Heart right ventricle (tissue), 16 donors: ENCODE measurements around the gene FBXO21. TPM values are rescaled to one million over a fixed set of nuclear protein-coding genes. Genes with fewer than 3 reads are reported as not detected.

Experiments
- ATAC-seq, 8 donors: fragments of 200-7000 bp; cut with Tn5 transposase; one replicate each; pipeline ENCODE4 v1.9.1; 2020; ENCODE audit warnings: mild to moderate bottlenecking in 8 of 8, moderate library complexity in 8 of 8, moderate number of reproducible peaks in 1 of 8
- DNase-seq, 2 donors: peaks; one replicate each; pipeline ENCODE4 v3.0.0-alpha.2; 2020
- H3K27ac ChIP-seq, 10 donors: fragments of 200-600 bp; sonication (generic) in 2 of 10; one replicate each; pipeline versions ENCODE4 v1.5.0 to v1.8.0; 2020 to 2022; ENCODE audit warnings: mild to moderate bottlenecking in 3 of 10
- H3K27me3 ChIP-seq, 7 donors: fragments of 200-600 bp; one replicate each; pipeline ENCODE4 v1.8.0; 2021 to 2022; ENCODE audit warnings: mild to moderate bottlenecking in 2 of 7
- H3K36me3 ChIP-seq, 9 donors: fragments of 200-600 bp; sonication (generic) in 1 of 9; one replicate each; pipeline versions ENCODE4 v1.5.0 to v1.8.0; 2020 to 2022; ENCODE audit warnings: mild to moderate bottlenecking in 2 of 9
- H3K4me1 ChIP-seq, 9 donors: fragments of 200-600 bp; sonication (generic) in 1 of 9; one replicate each; pipeline versions ENCODE4 v1.5.0 to v1.8.0; 2020 to 2022; ENCODE audit warnings: mild to moderate bottlenecking in 4 of 9
- H3K4me3 ChIP-seq, 10 donors: fragments of 200-600 bp; sonication (generic) in 2 of 10; one replicate each; pipeline versions ENCODE4 v1.5.0 to v1.8.0; 2020 to 2022; ENCODE audit warnings: mild to moderate bottlenecking in 7 of 10, moderate library complexity in 2 of 10
- H3K9me3 ChIP-seq, 11 donors: fragments of 200-600 bp in 10 of 11; sonication (generic) in 2 of 11; one replicate each; pipeline versions ENCODE4 v1.5.0 to v1.8.0; 2013 to 2022; ENCODE audit warnings: mild to moderate bottlenecking in 2 of 11, control low read depth in 1 of 11, moderate library complexity in 1 of 11
- WGBS, 2 donors: extraction: QIAGEN DNeasy Blood & Tissue Kit; methylation state at CpG; one replicate each; pipeline ENCODE4 v1.1.7; 2013; ENCODE audit warnings: inconsistent platforms in 1 of 2; 5-methylcytosine and 5-hydroxymethylcytosine counted together
- intact Hi-C, 10 donors: fragments of 100-400 bp; cut with DNase I; formaldehyde crosslinking; loops; one replicate each; pipeline versions ENCODE4 v1.11.1 to v1.14.2; 2022
- polyA plus RNA-seq, 2 donors: library from polyadenylated mRNA; stranded (reverse); fragments of 200-250 nt; gene quantifications; one replicate each; pipeline ENCODE4 v1.2.3, GENCODE V29; 2013
- total RNA-seq, 10 donors: library from RNA; stranded (reverse); fragmentation: NEBNext Ultra II Directional in 3 of 10; extraction: Animal tissue kit (Norgen Biotek cat#: 25700) in 3 of 10; gene quantifications; one replicate each; pipeline versions ENCODE4 v1.2.1 to v1.2.4, GENCODE V29; 2021 to 2023
- TF ChIP-seq, protein P1 (sequence below), 9 donors: fragments of 200-600 bp; sonication (generic) in 2 of 9; IDR thresholded peaks; one replicate each; pipeline versions ENCODE4 v1.5.0 to v1.8.0; 2021 to 2022; ENCODE audit warnings: antibody characterized with exemption in 9 of 9, mild to moderate bottlenecking in 5 of 9, moderate library complexity in 1 of 9
- donor health status: Arrhythmogenic right ventricular cardiomyopathy.
- donor health status: ischemic (EF 13 %, LVEDD 7.1; RV severe dilation, severe dysfunction).
- donor health status: healthy with polysubstance abuse.
- donor health status: DM: no; HTN: yes; CAD: no.
- donor health status: DM: no; HTN: no; CAD: no.
- donor health status: ischemic (EF 25% LVEDD 6.9; RV normal size, moderate dysfunction).
- donor health status: ischemic (EF 25% LVEDD 5.7; RV mildly dilated, moderate dysfunction).
- donor health status: healthy.
- donor health status: DM: yes; HTN: yes; CAD: no.
- donor health status: Ischemic cardiomyopathy.
- donor health status: ischemic (EF 35%, LVEDD 5.7; RV mildly dilated, moderate dysfunction).
- donor health status: nonischemic (EF 11% LVEDD 7.7; RV severe dilation, severe dysfunction).
- donor health status: DM: yes; HTN: yes; CAD: no.
- donor health status: PGD.
- donor health status: ischemic (EF 29% LVEDD 5.4; RV normal size, mild dysfunction).
- donor health status: nonischemic (EF 23%, LVEDD 6.1; RV moderate dilation, normal function).

FBXO21 gene
- total and polyA plus RNA-seq, 12 donors, result 10.2 to 75.1 (median 47.6) TPM

DNA sequence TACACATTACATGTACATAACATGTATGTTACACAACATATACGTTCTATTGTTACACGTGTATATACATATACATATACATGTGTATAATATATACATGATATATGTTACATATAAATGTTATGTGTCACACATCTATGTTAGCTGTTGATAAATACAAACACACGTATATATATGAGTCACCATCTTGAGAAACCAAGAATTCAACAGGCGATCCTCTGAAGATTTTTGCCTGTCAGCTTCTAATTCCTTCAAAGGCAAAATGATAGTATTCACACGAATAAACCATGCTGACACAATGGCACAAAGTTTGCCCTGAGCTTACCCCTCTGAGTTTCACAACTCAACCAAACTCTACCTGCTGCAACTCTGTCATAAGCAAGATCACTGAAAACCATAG, 60.9 kb downstream of the FBXO21 start:
- no peak for DNase-seq
- Histone ChIP-seq H3K9me3 (peaks cover 0 to 16% (median 0%) of the 10 kb centered on the region in 11 donors), H3K36me3 (no peaks in the 10 kb centered on the region), H3K4me3 (no peak overlapping the region), H3K4me1 (peaks cover 0 to 15% (median 0%) of the 10 kb centered on the region in 9 donors), H3K27ac (no peak overlapping the region), H3K27me3 (no peaks in the 10 kb centered on the region)
- intact Hi-C loops, result loop anchor here in 1 of 10 donors (10.0 kb wide), 1 partner anchor 425 kb away; no protein-coding TSS in a partner anchor
- no peak for ATAC-seq
- WGBS, 2 donors, result 92 to 93% methylated on average over 5 of the region's 5 CpGs
- TF ChIP-seq, protein P1, sequence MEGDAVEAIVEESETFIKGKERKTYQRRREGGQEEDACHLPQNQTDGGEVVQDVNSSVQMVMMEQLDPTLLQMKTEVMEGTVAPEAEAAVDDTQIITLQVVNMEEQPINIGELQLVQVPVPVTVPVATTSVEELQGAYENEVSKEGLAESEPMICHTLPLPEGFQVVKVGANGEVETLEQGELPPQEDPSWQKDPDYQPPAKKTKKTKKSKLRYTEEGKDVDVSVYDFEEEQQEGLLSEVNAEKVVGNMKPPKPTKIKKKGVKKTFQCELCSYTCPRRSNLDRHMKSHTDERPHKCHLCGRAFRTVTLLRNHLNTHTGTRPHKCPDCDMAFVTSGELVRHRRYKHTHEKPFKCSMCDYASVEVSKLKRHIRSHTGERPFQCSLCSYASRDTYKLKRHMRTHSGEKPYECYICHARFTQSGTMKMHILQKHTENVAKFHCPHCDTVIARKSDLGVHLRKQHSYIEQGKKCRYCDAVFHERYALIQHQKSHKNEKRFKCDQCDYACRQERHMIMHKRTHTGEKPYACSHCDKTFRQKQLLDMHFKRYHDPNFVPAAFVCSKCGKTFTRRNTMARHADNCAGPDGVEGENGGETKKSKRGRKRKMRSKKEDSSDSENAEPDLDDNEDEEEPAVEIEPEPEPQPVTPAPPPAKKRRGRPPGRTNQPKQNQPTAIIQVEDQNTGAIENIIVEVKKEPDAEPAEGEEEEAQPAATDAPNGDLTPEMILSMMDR (IDR thresholded peaks at IDR 0.05), result no peak

DNA sequence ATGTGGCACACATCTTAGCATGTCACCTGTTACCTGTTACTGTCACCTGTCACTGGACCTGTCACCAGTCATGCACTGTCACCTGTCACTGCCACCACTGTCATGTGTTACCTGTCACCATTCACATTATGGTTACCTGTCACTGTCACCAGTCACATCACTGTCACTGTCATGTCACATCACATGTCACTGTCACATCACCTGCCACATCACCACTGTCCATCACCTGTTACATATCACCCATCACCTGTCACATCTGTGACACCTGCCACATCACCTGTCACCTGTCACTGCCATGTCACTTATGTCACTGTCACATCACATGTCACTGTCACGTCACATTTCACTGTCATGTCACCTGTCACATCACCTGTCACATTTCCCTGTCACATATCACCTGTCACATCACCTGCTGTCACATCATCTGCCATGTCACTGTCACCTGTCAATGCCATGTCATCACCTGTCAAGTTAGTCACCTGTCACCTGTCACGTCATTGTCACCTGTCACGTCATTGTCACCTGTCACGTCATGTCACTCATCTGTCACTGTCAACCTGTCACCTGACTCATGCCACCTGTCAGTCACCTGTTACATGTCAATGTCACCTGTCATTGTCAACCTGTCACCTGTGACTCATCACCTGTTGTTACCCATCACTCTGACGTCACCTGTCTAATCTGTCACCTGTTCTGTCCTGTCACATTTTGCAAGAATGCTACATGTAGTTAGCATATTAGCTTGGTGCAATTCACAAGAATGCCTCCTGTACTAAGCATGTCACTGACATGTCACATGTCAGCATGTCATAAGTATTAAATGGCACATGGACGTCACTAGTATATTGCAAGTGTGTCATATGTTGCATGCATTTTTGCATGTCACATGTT, 62.1 kb downstream of the FBXO21 start:
- TF ChIP-seq, protein P1 (IDR thresholded peaks at IDR 0.05), result no peak
- 92 to 96% methylated on average over 6 of the region's 6 CpGs for WGBS, 2 donors
- ATAC-seq, result no peak
- intact Hi-C loops, result loop anchor here in 1 of 10 donors (10.0 kb wide), 1 partner anchor 423 kb away; no protein-coding TSS in a partner anchor
- no peak overlapping the region for H3K27ac ChIP-seq
- peaks cover 0 to 16% (median 0%) of the 10 kb centered on the region in 11 donors for H3K9me3 ChIP-seq
- no peaks in the 10 kb centered on the region for H3K36me3 ChIP-seq
- no peaks in the 10 kb centered on the region for H3K27me3 ChIP-seq
- peaks cover 0 to 6% (median 0%) of the 10 kb centered on the region in 9 donors for H3K4me1 ChIP-seq
- no peak overlapping the region for H3K4me3 ChIP-seq
- DNase-seq, result no peak

DNA sequence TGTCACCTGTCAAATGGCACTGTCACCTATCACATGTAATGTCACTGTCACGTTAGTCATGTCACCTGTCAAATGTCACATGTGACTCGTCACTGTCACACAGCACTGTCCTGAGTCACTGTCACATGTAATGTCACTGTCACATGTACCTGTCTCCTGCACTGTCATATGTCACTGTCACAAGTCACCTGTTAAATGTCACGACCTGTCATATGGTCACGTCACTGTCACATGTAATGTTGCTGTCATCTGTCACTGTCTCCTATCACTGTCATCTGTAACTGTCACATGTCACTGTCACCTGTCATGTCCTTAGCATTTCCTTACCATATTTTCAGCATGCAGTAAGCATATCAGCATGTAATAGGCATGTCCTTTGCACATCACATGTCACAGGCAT, 63.9 kb downstream of the FBXO21 start:
- Histone ChIP-seq H3K36me3 (no peaks in the 10 kb centered on the region), H3K27me3 (no peaks in the 10 kb centered on the region), H3K9me3 (peaks cover 0 to 16% (median 0%) of the 10 kb centered on the region in 11 donors), H3K27ac (no peak overlapping the region), H3K4me1 (peaks cover 0 to 17% (median 8%) of the 10 kb centered on the region in 9 donors), H3K4me3 (no peak overlapping the region)
- ATAC-seq, result no peak
- 90% methylated on average over 4 of the region's 4 CpGs for WGBS, 2 donors
- intact Hi-C loops, result loop anchor here in 1 of 10 donors (10.0 kb wide), 1 partner anchor 422 kb away; no protein-coding TSS in a partner anchor
- no peak for DNase-seq
- TF ChIP-seq, protein P1 (IDR thresholded peaks at IDR 0.05), result no peak

DNA sequence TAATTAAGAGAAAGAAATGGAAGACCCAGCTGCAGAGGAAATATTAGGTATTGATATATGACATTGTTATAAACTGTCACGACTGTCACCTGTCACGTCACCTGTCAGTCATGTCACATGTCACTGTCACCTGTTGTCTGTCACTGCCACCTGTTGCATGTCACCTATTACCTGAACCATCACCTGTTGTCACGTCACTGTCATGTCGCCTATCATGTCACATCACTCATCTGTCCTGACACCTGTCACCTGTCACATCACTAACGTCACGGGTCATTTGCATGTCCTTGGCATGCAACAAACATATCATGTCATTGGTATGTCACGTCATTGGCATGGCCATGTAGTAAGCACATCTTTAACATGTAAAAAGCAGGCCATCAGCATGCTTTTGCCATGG, 64.5 kb downstream of the FBXO21 start:
- DNase-seq, result no peak
- no peak for ATAC-seq
- H3K27ac ChIP-seq, result no peak overlapping the region
- H3K27me3 ChIP-seq, result no peaks in the 10 kb centered on the region
- no peak overlapping the region for H3K4me3 ChIP-seq
- H3K36me3 ChIP-seq, result no peaks in the 10 kb centered on the region
- 90 to 93% methylated on average over 7 of the region's 7 CpGs for WGBS, 2 donors
- intact Hi-C loops, result loop anchor here in 1 of 10 donors (10.0 kb wide), 1 partner anchor 421 kb away; no protein-coding TSS in a partner anchor
- TF ChIP-seq, protein P1 (IDR thresholded peaks at IDR 0.05), result no peak
- H3K4me1 ChIP-seq, result peaks cover 0 to 23% (median 13%) of the 10 kb centered on the region in 9 donors
- peaks cover 0 to 16% (median 0%) of the 10 kb centered on the region in 11 donors for H3K9me3 ChIP-seq
